A549 (cell line): Measurements from ENCODE around the gene ZBTB22.

ENCODE experiments used
- CBX8 ChIP-seq: fragments of 200-600 bp; sonication (generic); IDR thresholded peaks from 2 replicates; pipeline ENCODE4 v1.6.1; 2016
- CHD2 ChIP-seq: fragments of 150-350 bp; IDR thresholded peaks from 2 replicates; pipeline ENCODE4 v1.6.1; 2014; ENCODE audit warnings: low read length; ENCODE audit not compliant: partially characterized antibody
- FOSL2 ChIP-seq, 2 experiments: fragments of 450-650 bp in 1 of 2; fragments of >200 bp in 1 of 2; sonication (Bioruptor Twin) in 1 of 2; formaldehyde crosslinking; IDR thresholded peaks; 2 replicates each; pipeline versions ENCODE4 v1.5.0 to v1.6.1; 2016 to 2020; ENCODE audit warnings: mild to moderate bottlenecking in 1 of 2, moderate library complexity in 1 of 2
- GATA3 ChIP-seq: IDR thresholded peaks from 2 replicates; pipeline ENCODE4 v1.6.1; 2012; ENCODE audit warnings: borderline replicate concordance
- MAFK ChIP-seq: fragments of 450-650 bp; IDR thresholded peaks from 2 replicates; pipeline ENCODE4 v1.6.1; 2014; ENCODE audit not compliant: partially characterized antibody
- MAZ ChIP-seq: fragments of 150-350 bp; IDR thresholded peaks from 2 replicates; pipeline ENCODE4 v1.6.1; 2014; ENCODE audit warnings: antibody characterized with exemption, low read depth, low read length, borderline replicate concordance
- NR3C1 ChIP-seq: fragments of >200 bp; sonication (Bioruptor Twin); formaldehyde crosslinking; IDR thresholded peaks from 3 replicates; pipeline ENCODE4 v1.6.1; 2017
- POLR2A ChIP-seq: IDR thresholded peaks from 2 replicates; pipeline ENCODE4 v1.6.1; 2012; ENCODE audit warnings: mild to moderate bottlenecking, low read length
- RAD21 ChIP-seq, 2 experiments: fragments of >200 bp in 1 of 2; sonication (Bioruptor Twin) in 1 of 2; formaldehyde crosslinking in 1 of 2; IDR thresholded peaks in 1 of 2; conservative IDR thresholded peaks in 1 of 2; 2 replicates in 1 of 2; 3 replicates in 1 of 2; pipeline ENCODE4 v1.6.1; 2012 to 2018; ENCODE audit warnings: inconsistent platforms in 1 of 2
- RFX5 ChIP-seq: fragments of 450-650 bp; IDR thresholded peaks from 2 replicates; pipeline ENCODE4 v1.7.1; 2014; ENCODE audit warnings: antibody characterized with exemption, mild to moderate bottlenecking, moderate library complexity
- TF ChIP-seq, protein P1 (sequence below): fragments of >200 bp; sonication (Bioruptor Twin); formaldehyde crosslinking; IDR thresholded peaks from 3 replicates; pipeline ENCODE4 v1.5.1; 2016
- TF ChIP-seq, protein P2 (sequence below): fragments of >200 bp; sonication (Bioruptor Twin); formaldehyde crosslinking; IDR thresholded peaks from 3 replicates; pipeline ENCODE4 v1.6.1; 2016
- TF ChIP-seq, protein P3 (sequence below): IDR thresholded peaks from 2 replicates; pipeline ENCODE4 v1.6.1; 2012
- TF ChIP-seq, protein P4 (sequence below): fragments of 200-600 bp; sonication (generic); IDR thresholded peaks from 2 replicates; pipeline ENCODE4 v1.6.1; 2016; ENCODE audit warnings: antibody characterized with exemption, mild to moderate bottlenecking, moderate library complexity

DNA sequence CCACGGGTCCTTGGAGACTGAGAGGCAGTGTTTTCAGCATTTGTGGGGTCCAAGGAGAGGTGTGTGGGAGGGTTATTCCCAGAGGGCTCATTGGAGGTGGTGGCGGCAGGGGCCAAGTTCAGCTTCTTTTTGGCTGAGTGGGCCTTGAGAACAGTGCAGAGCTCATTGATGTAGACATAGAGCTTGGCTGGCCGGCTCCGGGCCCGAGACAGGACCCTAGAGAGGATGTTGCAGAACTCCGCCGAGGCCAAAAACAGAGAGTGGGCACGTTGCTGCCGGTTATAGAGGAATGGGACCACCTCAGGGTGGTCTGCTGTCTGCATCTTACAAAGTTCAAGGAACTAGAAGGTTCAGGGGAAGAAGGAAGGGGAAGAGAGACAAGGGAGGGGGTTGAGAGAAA, 3.7 kb upstream of the ZBTB22 start:
- TF ChIP-seq POLR2A (no peak), FOSL2 (IDR thresholded peaks at IDR 0.05) (no peak), FOSL2 (CRISPR knock-in tag; IDR thresholded peaks at IDR 0.05) (no peak), MAZ (no peak), RAD21 (conservative IDR thresholded peaks at IDR 0.05 in 1 of 2, IDR thresholded peaks at IDR 0.05 in 1 of 2) (no peak), CHD2 (no peak), GATA3 (no peak), MAFK (no peak), RFX5 (no peak), NR3C1 (no peak), CBX8 (no peak)
- TF ChIP-seq, protein P1, sequence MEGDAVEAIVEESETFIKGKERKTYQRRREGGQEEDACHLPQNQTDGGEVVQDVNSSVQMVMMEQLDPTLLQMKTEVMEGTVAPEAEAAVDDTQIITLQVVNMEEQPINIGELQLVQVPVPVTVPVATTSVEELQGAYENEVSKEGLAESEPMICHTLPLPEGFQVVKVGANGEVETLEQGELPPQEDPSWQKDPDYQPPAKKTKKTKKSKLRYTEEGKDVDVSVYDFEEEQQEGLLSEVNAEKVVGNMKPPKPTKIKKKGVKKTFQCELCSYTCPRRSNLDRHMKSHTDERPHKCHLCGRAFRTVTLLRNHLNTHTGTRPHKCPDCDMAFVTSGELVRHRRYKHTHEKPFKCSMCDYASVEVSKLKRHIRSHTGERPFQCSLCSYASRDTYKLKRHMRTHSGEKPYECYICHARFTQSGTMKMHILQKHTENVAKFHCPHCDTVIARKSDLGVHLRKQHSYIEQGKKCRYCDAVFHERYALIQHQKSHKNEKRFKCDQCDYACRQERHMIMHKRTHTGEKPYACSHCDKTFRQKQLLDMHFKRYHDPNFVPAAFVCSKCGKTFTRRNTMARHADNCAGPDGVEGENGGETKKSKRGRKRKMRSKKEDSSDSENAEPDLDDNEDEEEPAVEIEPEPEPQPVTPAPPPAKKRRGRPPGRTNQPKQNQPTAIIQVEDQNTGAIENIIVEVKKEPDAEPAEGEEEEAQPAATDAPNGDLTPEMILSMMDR: no peak
- TF ChIP-seq, protein P2, sequence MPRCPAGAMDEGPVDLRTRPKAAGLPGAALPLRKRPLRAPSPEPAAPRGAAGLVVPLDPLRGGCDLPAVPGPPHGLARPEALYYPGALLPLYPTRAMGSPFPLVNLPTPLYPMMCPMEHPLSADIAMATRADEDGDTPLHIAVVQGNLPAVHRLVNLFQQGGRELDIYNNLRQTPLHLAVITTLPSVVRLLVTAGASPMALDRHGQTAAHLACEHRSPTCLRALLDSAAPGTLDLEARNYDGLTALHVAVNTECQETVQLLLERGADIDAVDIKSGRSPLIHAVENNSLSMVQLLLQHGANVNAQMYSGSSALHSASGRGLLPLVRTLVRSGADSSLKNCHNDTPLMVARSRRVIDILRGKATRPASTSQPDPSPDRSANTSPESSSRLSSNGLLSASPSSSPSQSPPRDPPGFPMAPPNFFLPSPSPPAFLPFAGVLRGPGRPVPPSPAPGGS: no peak
- TF ChIP-seq, protein P3, sequence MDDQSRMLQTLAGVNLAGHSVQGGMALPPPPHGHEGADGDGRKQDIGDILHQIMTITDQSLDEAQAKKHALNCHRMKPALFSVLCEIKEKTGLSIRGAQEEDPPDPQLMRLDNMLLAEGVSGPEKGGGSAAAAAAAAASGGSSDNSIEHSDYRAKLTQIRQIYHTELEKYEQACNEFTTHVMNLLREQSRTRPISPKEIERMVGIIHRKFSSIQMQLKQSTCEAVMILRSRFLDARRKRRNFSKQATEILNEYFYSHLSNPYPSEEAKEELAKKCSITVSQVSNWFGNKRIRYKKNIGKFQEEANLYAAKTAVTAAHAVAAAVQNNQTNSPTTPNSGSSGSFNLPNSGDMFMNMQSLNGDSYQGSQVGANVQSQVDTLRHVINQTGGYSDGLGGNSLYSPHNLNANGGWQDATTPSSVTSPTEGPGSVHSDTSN: no peak
- TF ChIP-seq, protein P4, sequence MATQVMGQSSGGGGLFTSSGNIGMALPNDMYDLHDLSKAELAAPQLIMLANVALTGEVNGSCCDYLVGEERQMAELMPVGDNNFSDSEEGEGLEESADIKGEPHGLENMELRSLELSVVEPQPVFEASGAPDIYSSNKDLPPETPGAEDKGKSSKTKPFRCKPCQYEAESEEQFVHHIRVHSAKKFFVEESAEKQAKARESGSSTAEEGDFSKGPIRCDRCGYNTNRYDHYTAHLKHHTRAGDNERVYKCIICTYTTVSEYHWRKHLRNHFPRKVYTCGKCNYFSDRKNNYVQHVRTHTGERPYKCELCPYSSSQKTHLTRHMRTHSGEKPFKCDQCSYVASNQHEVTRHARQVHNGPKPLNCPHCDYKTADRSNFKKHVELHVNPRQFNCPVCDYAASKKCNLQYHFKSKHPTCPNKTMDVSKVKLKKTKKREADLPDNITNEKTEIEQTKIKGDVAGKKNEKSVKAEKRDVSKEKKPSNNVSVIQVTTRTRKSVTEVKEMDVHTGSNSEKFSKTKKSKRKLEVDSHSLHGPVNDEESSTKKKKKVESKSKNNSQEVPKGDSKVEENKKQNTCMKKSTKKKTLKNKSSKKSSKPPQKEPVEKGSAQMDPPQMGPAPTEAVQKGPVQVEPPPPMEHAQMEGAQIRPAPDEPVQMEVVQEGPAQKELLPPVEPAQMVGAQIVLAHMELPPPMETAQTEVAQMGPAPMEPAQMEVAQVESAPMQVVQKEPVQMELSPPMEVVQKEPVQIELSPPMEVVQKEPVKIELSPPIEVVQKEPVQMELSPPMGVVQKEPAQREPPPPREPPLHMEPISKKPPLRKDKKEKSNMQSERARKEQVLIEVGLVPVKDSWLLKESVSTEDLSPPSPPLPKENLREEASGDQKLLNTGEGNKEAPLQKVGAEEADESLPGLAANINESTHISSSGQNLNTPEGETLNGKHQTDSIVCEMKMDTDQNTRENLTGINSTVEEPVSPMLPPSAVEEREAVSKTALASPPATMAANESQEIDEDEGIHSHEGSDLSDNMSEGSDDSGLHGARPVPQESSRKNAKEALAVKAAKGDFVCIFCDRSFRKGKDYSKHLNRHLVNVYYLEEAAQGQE: no peak
